HG03457 (cell line): ENCODE data around the gene CNGA1.

Experiments used
- ATAC-seq: cut with Tn5 transposase; IDR thresholded peaks from one replicate; pipeline ENCODE4 v1.9.1; 2021; ENCODE audit warnings: moderate number of reproducible peaks; ENCODE audit not compliant: unreplicated experiment

CNGA1 gene

DNA sequence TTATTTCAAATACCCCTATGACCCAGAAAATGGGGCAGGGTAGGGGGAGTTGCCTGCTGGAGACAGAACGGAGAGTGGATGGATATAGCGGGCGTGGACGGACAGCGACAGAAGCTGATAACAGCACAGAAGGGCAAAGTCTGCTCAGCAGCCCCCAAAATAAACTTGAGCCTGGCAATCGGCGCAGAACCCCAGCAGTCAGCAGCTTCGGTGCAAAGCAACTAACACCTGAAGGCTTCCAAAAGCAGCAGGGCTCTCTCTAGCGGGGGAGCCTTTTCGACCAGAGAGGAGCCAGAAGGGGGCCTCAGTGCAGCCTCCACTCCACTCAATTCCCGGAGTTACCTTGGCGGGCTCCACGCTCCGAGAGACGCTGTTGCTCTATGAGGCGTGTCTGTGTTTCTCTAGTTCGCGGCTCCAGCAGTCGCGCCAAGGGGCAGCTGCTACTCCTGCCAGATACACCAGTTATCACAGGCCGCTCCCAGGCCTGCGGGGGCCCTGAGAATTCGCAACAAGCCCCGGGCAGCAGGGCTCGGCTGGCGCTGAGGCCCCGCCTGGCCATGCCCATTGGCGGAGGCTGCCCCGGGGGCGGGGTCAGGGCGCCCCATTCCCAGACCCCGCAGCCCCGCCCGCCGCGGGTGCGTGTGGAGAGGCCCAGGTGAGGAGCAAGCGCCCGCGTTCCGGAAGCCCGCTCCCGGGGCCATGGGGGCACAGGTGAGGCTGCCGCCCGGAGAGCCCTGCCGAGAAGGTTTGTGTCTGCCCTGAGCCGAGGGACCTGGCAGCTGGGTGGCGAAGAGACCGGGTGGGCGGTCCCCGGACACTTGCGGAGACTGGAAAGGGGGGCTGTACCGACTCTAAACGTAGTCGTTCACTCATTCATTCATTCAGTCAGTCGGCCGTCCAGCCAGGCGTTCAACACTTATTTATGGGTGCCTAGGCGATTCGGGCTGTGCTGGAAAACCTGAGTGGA is at the start of gene CNGA1, which contains the start of gene NIPAL1:
CNGA1 (minus strand) TSS at position 541 of the 967 bp plus-strand sequence. CDS start 63,992 bp downstream, outside the sequence.
NIPAL1 (plus strand) TSS at position 632 of the 967 bp plus-strand sequence; CDS start at position 700, 68 bp downstream.
- ATAC-seq = peak; percentile 75

DNA sequence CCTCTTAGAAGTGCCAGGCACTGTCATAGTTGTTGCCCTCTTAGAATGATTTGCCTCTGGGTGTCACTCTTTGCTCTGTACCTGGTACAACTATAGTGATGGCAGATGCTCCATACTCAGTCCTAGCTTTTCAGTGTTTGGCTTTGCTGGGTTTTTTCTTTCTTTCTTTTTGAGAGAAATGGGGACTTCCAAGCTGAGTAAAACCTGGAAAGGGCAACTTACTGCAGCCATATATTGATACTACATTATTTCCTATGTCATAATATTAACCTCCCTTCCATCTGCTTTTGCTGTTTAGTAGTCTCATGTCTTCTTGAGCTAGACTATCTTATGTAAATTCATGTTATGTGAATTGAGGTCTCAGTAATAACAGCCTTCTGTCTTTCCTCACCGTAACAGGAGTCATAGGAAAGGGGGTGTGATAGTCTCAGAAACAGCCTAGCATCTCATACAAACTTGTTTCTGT is 49.1 kb upstream of the CNGA1 start:
- peak; percentile 74 for ATAC-seq

DNA sequence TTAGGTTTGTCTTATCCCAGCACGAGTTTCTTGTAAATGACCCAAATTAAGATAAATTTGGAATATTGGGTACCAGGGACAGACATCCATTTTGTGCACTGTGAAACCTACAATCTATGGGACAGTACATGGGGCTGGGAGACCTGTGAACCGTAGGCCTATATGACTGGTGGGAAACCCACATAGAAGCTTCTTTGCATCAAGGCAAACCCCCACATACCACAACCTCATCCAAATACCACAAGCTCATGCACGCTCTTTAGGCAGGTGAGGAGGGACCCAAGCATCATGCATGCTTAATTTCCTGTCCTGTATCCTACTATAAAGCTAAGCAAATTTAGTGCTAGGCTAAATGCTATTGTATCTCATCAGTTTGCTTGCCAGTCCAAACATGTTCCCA is 47.9 kb upstream of the CNGA1 start:
- no peak for ATAC-seq

DNA sequence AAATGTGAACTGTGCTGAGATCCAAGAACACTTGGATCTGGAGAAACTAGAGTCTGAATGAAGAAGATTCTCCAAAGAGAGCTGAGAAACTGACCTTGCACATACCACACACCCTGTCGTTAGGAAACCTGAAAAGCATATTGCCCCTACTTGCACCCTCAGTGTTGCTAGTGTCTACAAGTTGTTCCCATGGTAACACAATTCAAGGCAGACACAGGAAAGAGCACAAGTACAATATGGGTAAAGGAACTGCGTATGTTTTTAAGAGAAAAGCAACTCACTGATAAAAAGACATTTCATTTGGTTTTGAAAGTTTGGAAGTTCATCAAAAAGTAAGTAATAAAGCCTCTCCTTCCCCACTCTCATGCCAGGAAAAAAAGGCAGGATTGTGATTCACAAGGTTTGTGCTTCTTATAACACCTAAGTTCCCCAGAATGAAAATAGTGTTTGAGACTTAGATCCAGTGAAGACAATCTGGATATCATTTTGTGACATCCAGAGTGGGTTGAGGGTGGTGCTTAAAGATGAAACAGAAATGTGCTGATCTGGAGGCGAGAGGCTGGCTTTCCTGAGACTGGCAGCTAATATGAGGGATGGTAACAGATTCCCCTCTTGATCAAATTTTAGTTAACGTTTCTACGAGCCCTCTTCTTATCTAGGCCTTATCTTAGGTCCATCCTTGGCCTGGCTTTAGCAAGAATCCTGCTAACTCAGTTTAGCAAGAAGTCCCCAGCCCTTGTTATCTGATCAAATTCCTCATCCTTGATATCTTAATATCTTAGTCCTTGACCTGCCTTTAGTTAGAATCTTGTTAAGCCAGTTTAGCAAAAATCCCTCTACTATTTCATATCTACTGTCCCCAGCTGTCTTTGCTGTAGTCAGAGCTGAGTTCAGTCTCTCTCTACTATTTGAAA is 42.4 kb upstream of the CNGA1 start:
- no peak for ATAC-seq

DNA sequence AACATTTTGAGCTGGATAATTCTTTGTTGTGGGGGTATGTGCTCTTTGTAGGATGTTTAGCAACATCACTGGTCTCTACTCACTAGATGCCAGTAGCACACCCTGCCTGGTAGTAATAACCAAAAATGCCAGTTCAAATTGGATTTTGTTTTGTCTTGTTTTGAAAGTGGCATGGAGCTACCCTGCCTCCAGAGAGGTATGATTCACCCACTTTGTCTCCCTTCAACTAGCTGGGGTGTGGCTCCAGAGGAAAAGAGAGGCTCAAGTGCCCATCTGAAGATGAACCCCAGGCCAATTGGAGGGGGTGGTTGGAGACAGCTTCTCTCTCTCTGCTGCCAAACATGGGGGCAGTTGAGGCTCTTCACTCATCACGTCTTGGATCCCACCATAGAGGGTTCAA is 34.6 kb upstream of the CNGA1 start:
- no peak for ATAC-seq

DNA sequence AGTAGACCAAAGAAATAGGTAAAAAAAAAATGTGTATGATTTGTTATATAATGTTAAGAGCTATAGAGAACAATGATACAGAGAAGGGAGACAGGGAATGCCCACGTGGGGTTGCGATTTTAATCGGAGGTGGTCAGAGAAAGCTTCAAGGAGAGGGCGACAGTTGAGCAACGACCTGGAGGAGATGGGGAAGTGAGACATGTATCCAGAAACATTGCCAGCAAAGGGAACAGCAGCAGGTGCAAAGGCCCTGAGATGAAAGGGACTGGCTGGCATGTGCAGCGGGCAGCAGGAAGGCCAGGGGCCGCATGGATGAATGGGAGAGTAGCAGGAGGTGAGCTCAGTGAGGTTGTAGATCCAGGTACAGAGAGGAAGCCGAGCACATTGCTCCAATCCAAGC is 33.0 kb upstream of the CNGA1 start:
- no peak for ATAC-seq

DNA sequence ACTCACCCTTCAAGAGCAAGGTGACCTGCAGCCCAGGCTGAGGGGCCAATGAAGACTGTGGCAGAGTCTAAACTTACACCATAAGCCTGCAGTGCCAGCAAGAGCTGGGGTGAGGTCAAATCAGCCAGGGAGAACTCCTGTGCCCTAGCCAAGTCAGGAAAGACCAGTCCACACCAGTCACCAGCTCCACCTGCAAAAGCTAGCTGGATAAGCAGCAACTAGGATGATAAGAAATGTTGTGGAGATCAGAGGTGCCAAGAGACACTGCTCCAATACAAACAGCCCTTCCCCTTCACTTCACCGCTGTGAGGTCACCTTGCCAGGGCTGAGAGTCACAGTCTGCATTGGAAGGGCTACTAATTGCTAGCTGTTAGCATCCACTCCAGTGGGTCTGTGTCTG is 31.4 kb upstream of the CNGA1 start:
- ATAC-seq = peak; percentile 16

DNA sequence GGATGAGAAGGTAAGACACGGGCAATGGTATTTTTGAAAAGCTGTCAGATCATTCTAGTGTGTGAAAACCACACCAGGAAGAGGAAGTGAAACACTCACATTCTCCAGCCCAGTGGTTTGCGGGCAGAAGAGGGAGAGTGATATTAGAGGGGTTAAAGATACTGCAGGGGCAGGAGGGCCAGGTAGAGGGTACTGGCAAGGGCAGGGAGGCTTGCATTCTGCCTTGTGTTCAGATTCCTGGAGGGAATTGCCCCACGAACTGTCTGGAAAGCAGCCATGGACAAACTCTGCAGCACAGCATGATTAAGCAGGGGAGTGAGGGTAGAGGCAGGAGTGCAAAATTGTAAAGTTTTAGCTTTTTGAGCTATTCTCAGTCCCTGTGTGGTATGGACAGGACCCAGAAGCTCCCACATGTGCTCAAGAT is 31.0 kb upstream of the CNGA1 start:
- peak; percentile 97 for ATAC-seq

DNA sequence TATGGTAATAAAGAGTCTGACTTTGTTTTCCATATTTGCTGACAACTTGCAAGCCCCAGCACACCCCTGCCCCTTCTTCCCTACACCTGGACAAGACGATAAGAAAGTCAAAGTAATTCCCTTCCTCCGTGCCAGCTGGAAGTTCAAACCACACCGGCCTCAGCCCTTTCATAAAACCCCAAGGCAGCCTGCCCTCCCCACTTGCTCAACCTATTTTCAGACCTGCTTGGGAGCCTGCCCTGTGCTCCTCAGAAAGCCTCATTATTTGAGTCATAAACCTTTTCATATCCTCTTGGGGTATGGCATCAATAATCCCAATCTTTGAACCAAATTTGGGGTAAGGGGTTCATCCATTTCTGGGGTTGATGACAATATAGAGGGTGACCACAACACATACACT is 29.6 kb upstream of the CNGA1 start:
- ATAC-seq = no peak

DNA sequence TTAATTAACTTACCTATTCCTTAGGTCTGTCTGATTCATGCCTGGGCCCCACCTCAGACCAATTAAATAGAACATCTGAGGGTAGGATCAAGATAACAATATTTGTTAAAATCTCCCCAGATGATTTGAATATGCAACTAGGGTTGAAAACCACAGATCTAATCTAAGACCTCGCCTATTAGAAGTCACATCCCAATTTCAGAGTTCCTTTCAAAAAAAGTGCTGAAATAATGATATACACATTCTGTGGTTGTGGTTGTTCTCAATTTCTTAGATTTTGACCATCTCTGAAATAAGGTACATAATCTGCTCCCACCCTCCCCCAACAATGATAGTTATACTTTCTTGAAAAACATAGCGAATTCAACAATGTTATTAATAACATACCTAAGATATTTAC is 27.8 kb upstream of the CNGA1 start:
- ATAC-seq = no peak

DNA sequence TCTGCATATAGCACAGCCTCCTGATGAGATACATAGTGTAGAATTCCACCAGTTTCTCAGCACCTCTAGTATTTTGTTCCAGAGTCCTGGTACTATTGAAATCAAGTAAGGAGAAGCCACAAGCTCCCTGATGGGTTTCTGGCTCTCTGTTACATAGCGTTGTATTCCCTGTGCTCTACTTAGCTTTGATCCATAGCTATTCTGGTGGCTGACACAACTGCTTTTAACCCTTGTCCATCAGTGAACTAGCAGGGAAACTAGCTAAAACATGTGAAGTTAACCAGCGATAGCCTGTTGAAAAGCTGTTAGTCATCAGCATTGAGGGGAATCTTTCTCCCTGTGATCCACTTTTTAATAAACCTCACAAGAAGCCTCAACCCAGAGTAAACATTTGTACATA is 27.0 kb upstream of the CNGA1 start:
- no peak for ATAC-seq

DNA sequence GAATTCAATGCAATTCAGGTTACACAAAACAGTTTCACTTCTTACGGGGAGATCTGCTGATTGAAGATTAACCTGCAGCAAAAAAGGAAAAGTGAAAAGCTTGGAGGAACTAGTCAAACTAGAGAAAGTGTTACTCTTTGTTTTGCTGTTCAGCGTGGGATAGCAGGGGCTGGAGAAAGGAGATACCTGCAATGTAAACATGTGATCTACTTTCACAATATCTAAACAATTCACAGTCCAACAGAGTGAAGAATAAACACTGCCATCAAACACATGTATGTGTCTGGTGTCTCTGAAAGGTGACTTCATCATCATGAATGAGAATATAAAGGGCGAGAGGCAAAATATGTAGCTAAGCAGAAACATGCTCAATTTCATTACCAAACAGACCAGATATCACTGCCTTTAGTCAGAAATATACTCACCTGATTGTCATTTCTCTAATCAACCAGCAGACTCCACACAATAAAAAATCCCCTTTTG is 26.5 kb upstream of the CNGA1 start:
- ATAC-seq = no peak

DNA sequence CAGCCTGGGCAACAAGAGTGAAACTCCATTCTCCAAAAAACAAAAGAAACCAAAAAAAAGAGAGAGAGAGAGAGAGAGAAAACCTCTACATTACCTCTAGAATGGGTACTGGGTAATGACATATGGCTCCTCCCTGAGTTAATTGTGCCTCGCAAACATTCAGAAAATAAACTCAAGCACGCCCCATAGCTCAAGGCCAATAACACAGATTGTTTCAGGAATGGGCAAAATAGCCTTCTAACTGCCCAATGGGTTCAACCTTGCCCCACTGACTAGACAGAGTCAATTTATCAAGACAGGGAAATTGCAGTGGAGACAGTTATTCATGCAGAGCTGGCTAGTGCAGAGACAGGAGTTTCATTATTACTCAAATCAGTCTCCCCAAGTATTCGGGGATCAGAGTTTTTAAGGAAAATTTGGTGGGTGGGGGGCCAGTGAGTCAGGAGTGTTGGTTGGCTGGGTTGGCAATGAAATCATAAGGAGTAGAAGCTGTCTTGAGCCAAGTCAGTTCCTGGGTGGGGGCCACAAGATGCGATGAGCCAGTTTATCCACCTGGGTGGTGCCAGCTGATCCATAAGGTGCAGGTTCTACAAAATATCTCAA is 25.2 kb upstream of the CNGA1 start:
- no peak for ATAC-seq

DNA sequence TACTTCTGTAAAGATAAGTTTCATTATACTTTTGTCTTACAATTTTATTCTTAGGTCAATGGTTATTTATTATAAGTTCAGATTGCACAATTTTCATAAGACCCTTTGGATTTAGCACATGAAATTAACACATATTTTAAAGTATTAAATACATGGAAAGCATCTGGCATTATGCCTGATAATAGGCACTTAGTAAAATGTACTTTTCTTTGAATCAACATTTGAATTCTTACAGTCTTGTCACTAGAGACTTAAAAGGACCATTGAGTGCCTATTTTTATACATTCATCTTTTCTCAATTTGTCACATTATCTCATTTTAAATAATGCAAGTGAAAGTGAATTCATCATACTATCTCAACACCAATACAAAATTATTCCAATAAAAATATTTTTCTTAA is 23.1 kb upstream of the CNGA1 start:
- no peak for ATAC-seq

DNA sequence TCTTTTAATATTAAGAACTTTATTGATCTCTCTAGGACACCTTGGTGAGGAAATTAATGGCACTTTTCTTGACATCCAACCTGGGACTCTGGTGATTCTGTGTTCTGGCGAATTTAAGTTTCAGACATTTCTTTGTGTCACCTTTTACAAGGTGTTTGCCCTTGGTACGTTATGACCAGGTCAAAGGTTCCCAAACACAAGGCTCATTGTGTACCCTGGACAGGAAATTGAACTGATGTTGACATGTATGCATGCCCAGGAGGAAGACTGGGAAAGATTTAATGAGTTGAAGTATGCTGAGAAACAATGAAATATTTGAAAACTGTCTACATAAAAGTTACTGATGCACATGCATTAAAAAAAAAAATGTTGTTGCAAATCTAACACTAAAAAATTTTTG is 22.2 kb upstream of the CNGA1 start:
- ATAC-seq = no peak

DNA sequence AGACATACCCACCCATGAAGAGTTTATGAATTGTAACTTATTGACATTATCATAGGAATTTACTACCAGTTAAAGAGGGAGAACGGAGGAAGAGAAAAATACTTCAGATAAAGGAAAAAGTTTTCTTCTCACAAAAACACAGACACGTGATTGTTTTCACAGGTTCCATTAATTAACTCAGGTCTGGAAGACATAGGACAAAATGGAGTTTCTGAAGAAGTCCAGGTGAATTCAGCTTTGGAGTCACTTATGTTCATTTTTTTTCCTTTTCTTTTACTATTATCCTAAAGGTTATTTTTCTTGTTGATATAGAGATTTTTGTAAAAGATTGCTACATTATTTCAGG is 20.6 kb upstream of the CNGA1 start:
- no peak for ATAC-seq

DNA sequence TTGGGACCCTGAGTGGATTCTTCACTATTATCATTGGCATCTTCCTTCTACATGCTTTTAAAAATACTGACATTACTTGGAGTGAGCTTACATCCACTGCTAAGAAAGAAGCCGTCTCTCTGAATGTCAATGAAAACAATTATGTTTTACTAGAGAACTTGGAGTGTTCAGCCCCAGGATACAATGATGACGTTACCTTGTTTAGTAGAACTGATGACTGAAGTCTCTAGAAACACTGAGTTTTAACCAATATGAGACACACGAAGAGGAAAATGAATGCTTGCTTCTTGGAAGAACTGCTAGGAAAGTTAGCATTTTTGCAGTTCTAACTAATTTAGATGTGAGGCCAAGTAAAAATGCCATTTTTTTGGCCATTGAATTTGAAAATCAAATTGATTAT is 19.5 kb upstream of the CNGA1 start:
- no peak for ATAC-seq

DNA sequence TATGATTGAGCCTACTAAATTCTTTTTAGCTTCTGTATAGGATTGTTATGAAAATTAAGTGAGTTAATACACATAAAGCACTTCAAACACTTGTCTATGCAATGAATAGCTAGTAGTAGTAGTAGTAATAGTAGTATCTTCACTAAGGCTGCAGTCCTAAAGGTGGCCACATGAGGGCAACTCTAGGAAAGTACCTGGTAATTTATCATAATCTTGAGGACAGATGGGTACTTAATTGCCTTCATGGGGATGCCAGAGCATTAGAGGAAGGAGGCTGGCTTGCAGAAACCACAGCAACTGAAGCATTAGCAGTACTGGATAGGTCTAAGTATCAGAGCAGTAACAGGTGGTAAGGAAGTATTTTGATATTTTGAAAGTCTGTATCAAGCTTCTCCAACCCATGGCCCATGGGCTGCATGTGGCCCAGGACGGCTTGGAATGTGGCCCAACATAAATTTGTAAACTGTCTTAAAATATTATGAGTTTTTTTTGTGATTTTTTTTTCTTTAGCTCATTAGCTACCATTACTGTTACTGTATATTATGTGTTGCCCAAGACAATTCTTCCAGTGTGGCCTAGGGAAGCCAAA is 17.4 kb upstream of the CNGA1 start:
- ATAC-seq = no peak

DNA sequence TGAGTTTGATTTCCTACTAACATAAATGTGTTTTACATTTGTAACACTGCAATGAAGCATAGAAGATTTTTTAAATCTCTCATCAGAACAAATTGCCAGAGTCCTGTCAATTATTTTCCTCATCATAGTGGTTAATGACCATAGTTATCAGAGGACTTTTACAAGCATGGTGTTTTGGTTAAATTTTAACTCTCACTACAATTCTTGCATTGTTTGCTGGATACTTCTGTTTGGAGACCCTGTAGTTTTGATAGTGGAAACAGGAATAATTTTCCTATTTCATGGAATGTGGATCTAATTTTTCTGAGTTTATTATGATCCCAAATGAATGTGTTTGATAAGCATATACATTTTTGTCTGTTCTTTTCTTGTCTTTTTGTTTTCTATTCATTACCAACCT is 16.9 kb upstream of the CNGA1 start:
- ATAC-seq = no peak

DNA sequence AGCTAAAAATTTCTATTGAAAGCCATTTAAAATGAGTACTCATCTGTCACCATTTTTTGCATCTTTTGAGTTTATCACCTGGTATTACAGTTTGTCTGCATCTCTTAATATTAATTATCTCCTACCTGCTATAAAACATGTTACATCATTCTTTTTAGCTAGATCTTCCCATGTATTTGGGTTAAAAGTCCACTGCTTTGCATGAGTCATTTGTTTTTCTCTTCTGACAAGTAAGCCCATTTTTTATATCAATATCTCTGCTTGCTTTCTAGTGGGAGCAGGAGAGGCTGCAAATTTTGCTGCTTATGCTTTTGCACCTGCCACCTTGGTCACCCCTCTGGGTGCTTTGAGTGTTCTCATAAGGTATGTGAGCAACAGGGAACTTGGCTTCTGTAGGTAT is 16.2 kb upstream of the CNGA1 start:
- no peak for ATAC-seq
